ENCODE results near the gene ANAPC4.

Gene ANAPC4

DNA sequence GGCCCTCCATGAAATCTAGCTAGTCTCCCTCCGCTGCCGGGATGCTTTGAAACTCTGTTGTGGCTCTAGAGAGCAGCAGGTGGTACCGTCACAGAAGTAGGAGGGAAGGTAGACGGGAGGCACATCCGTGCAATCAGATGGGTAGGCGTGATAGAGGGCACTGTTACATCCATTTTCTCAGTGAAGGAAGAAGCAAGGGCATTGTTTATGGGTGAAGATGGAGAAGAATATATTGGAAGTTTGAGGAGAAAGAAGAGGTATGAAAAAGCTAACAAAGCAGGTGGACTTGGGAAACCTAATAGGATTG lies 1.3 kb downstream of the ANAPC4 start:
- no peak for DNase-seq (ENCODE audit: low read depth, low spot score)

DNA sequence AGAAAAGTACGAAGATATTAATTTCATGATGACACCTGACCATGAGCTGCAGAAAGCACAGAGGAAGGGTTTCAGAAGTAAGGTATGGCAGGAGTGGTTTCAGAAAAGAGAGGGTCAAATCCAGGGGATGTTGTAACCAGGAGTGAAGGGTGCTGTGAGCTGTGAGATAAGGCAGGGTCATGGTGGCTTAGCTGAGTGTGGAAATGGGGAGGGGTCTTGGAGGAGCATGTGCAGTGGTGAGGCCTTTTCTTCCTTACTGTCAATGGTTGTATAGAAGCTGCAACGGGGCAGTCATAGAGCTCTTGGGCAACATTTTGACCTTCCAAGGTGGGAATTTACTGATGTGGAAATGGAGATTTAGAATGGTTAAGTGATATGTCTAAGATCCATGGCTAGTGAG lies 2.5 kb downstream of the ANAPC4 start:
- DNase-seq (ENCODE audit: low read depth, low spot score) = no peak

GRCh38 chr4:25383647-25384046 lies 6.6 kb downstream of the ANAPC4 start:
- DNase-seq (ENCODE audit: low read depth, low spot score) = no peak

DNA sequence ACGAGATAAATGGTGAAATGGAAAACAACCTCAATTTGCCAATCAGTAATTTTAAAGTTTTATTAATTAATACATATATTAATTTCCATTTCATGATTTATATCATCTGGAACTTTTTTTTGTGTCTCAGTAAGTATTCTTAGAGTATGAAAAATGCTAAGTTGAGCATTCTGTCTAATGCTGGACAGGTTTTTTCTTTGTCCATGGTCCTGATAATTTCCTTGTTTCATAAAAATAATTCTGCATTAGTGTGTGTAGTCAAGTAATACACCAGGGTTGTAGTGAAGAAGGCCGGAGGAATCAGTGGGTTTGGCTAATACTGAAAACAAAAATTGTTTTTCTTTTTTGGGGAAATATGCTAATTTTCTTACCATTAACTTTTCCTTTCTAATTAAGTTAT lies 9.9 kb downstream of the ANAPC4 start:
- DNase-seq (ENCODE audit: low read depth, low spot score) = no peak

DNA sequence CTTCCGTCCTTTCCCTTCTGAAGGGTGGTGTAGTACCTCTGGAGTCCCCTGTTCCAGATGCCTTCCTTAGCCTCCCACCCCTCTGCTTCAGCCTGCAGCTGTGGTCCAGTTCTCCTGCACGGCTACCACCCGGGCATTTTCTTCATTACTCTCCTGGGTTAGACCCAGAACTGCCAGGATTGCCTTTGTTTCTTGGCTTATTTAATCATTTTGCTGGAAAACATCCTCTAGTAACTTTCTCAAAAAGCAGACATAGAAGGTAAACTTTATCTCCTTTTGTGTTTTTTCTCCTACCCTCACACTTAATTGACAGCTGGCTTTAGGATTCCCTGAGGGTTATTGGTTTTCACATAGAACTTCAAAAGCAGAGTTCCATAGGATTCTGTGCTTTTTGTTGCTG lies 20.2 kb downstream of the ANAPC4 start:
- no peak for DNase-seq (ENCODE audit: low read depth, low spot score)

DNA sequence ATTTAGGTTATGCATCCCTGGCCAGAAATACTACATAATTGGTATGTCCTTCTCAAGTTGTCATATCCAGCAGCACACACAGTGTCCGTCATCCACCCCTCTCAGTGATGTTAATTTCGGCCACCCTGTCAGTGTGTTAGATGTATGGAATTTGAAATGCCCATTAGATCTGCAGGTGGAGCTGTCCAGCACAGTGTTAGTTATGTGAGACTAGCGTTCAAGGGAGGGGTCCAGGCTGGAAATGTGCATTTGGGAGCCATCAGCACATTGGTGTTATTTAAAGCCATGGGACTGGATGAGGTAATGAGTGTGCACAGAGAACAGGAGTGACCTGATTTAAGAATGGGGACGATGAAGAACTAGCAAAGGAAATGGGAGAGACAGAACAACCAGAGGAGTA lies 22.4 kb downstream of the ANAPC4 start:
- DNase-seq (ENCODE audit: low read depth, low spot score) = no peak

DNA sequence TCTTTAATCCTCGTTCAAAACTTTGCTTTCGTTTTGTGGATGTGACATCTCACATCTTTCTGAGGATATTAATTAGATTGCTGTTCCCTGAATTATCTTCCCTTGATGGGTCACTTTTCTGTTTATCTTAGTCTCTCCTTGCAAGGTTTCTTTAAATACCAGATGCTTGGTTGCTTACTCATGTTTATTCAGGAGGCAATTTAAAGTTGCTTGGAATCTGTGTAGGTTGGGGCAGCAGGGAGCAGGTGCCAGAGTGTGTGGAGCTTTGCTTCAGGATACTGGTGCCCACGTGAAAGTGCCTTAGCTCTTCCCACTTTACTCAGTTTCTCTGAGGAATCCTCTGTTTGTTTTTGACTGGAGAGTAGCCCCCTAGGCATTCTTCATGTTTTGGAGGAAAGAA lies 24.0 kb downstream of the ANAPC4 start:
- no peak for DNase-seq (ENCODE audit: low read depth, low spot score)

DNA sequence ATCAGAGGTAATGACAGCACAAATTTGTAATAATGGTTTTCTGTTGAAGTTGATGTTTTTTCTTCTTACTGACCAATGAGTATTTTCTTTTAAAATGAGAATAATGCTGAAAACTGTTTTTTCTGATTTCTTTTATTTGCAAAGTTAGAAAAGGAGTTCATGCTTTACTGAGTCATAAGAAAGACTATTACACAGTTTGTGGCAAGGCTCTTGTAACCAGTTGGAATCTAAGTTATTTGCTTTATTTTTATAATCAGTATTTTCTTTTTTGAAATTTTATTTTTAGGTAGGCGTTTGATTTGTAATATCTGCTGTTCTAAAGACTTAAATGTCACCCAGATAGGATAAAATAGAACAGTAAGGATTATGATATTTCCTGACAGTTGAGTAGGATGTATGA lies 25.5 kb downstream of the ANAPC4 start:
- DNase-seq (ENCODE audit: low read depth, low spot score) = no peak

DNA sequence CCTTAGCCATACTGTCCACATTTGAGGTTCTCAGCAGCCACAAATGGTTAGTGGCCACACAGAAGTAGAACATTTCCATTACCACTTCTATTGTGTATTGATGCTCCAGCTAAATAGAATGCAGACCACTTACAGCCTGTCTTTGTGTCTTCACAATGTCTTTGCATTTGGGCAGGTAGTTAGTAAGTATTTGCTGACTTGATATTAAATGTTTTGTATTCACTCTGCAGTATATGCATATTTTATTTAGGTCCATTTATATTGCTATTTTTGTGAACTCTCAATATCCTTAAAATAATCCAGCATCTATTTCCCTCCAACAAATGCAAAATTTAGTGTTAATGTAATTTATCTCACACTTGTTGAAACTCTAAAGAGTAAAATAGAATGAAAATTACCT lies 26.6 kb downstream of the ANAPC4 start:
- DNase-seq (ENCODE audit: low read depth, low spot score) = no peak

GRCh38 chr4:25405453-25405852 lies 28.4 kb downstream of the ANAPC4 start:
- DNase-seq (ENCODE audit: low read depth, low spot score) = no peak

GRCh38 chr4:25406081-25406692 lies 29.1 kb downstream of the ANAPC4 start:
- DNase-seq (ENCODE audit: low read depth, low spot score) = no peak

DNA sequence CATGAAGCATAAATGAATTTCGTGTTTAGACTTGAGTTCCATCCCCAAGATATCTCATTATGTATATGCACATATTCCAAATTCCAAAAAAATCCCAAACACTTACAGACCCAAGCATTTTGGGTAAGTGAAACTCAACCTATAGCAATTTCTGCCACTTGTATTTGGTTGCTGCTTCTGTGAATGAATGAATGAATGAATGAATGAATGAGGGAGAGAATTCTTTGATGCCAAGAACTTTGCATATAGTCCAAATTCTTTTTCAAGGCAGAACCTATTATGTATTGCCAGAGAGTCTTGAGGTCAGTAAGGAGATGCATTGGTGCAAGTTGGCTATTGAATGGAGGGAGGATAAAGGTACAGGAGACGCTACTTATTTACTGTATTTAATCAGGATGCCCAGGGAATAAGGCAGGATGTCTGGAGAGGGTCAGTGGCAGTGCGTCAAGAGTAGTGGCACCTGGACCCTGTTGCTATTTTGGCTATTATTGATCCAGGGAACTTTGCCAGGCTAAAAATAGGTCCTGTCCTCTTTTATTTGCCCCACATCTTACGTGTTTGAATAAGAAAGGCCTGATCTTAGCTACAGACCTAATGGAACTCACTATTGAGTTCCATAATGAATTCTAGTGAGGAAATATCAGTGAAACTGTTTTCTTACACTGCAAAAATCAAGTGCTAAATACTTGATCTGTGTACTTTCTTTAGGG lies 33.9 kb downstream of the ANAPC4 start:
- no peak for DNase-seq (ENCODE audit: low read depth, low spot score)

- DNase-seq (ENCODE audit: low read depth, low spot score) = no peak
Measured at GRCh38 chr4:25413261-25413660, 36.2 kb downstream of the ANAPC4 start.

- no peak for DNase-seq (ENCODE audit: low read depth, low spot score)
Measured at GRCh38 chr4:25417014-25417413, 40.0 kb downstream of the ANAPC4 start.

- no peak for DNase-seq (ENCODE audit: low read depth, low spot score)
Measured at GRCh38 chr4:25420931-25421330, 43.9 kb downstream of the ANAPC4 start.

- no peak for DNase-seq (ENCODE audit: low read depth, low spot score)
Measured at GRCh38 chr4:25421816-25422525, 44.9 kb downstream of the ANAPC4 start.

DNA sequence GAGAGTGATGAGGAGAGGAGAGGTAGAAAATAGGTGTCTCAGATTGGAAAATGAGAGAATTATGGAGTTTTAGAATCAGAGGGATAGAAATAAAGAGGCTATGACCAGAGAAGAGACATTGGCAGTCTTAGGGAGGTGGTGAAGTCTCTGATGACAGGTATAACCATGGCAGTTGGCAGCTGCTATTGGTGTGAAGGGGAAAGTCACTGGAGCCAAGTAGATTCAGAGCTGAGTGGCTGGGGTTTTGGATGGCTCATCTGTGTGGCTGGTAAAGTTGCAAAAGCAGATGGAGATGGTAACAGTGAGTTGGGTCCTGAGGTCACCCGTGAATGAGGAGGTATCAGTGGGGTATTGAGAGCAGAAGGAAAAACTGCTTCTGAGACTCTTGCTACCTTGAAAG lies 46.5 kb downstream of the ANAPC4 start:
- DNase-seq (ENCODE audit: low read depth, low spot score) = no peak

- no peak for DNase-seq (ENCODE audit: low read depth, low spot score)
Measured at GRCh38 chr4:25424539-25425228, 47.6 kb downstream of the ANAPC4 start.

DNA sequence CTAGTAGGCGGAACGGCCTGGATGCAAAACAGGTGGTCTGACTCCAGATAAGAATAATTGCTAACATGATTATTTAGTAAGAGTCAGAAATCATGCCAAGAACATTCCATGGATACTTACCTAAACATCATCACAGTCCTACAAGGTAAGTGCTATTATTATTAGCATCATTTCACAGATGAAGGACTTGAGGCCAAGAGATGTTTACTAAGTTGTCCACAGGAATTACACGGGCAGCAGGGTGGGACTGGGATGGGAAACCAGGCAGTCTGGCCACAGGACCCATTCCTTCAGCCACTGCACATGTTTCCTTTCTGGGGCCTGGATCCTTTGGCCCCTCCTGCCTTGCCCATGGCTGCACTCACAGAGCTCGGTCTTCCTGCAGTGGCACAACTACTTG lies 48.3 kb downstream of the ANAPC4 start:
- no peak for DNase-seq (ENCODE audit: low read depth, low spot score)

- no peak for DNase-seq (ENCODE audit: low read depth, low spot score)
Measured at GRCh38 chr4:25427871-25428270, 50.8 kb downstream of the ANAPC4 start.

- DNase-seq (ENCODE audit: low read depth, low spot score) = no peak
Measured at GRCh38 chr4:25430630-25431029, 53.6 kb downstream of the ANAPC4 start.

- no peak for DNase-seq (ENCODE audit: low read depth, low spot score)
Measured at GRCh38 chr4:25433966-25434827, 57.1 kb downstream of the ANAPC4 start.

Data from brain pericyte (primary cell).